Measurements from ENCODE around the gene APBB2. TPM values are rescaled to one million over a fixed set of nuclear protein-coding genes. Genes with fewer than 3 reads are reported as not detected.

Gene APBB2
- total RNA-seq, 1 experiment from 2014 or later = 80.7 TPM

- Histone ChIP-seq H3K9me3 (no peaks in the 10 kb centered on the region; the same call in 1 of the 2 replicates), H3K4me3 (ENCODE audit: low read depth, low read length) (no peak overlapping the region), H3K27me3 (replicated peaks; ENCODE audit: control insufficient read depth, insufficient read depth, low read length) (no peaks in the 10 kb centered on the region), H3K4me1 (peaks cover 81% of the 10 kb centered on the region), H3K36me3 (ENCODE audit: control insufficient read depth, insufficient read depth, low read length) (no peaks in the 10 kb centered on the region)
- no peak for DNase-seq
- no TSS peak for BruUV-seq (replicated peaks)
- Mint-ChIP-seq H3K4me3 (ENCODE audit: unreplicated experiment) (no peak overlapping the region), H3K4me1 (ENCODE audit: low read depth, unreplicated experiment) (peaks cover 40% of the 10 kb centered on the region), H3K27me3 (ENCODE audit: insufficient read depth, unreplicated experiment) (no peaks in the 10 kb centered on the region), H3K36me3 (ENCODE audit: insufficient read depth, unreplicated experiment) (peaks cover 25% of the 10 kb centered on the region), H3K27ac (ENCODE audit: unreplicated experiment) (peak overlapping the region; percentile 85), H3K9me3 (ENCODE audit: unreplicated experiment) (no peaks in the 10 kb centered on the region)
- intact Hi-C loops (cut with micrococcal nuclease; ENCODE audit: unreplicated experiment) = loop anchor here (2.0 kb wide), 1 partner anchor 36 kb away; no protein-coding TSS in a partner anchor
- no peak for TF ChIP-seq CTCF (IDR thresholded peaks at IDR 0.05; ENCODE audit: insufficient read depth in 1 of 2, low read depth in 1 of 2, low read length in 1 of 2, severe bottlenecking in 1 of 2, unreplicated experiment in 1 of 2)
- CTCF ChIA-PET = interaction anchor here (1.2 to 1.9 kb wide), 4 partner anchors 36 to 200 kb away, joined by 3 to 8 read pairs (median 4); partner anchors contain the start of gene APBB2
- POLR2A ChIA-PET = interaction anchor here (0.6 kb wide), 1 partner anchor 43 kb away, joined by 3 read pairs; no protein-coding TSS in a partner anchor
These were observed 38.0 kb downstream of the APBB2 start for GRCh38 chr4:41176340-41176739.

GRCh38 chr4:41175794-41176193 lies 38.5 kb downstream of the APBB2 start:
- Mint-ChIP-seq H3K4me1 (ENCODE audit: low read depth, unreplicated experiment) (peaks cover 40% of the 10 kb centered on the region), H3K27me3 (ENCODE audit: insufficient read depth, unreplicated experiment) (no peaks in the 10 kb centered on the region), H3K9me3 (ENCODE audit: unreplicated experiment) (no peaks in the 10 kb centered on the region), H3K4me3 (ENCODE audit: unreplicated experiment) (no peak overlapping the region), H3K27ac (ENCODE audit: unreplicated experiment) (peak overlapping the region; percentile 85), H3K36me3 (ENCODE audit: insufficient read depth, unreplicated experiment) (peaks cover 25% of the 10 kb centered on the region)
- DNase-seq = no peak
- ChIA-PET POLR2A (no interaction called here), CTCF (interaction anchor here (1.3 to 1.9 kb wide), 2 partner anchors 39 to 42 kb away, joined by 3 to 8 read pairs; partner anchors contain the start of gene APBB2)
- no peak for TF ChIP-seq CTCF (IDR thresholded peaks at IDR 0.05; ENCODE audit: insufficient read depth in 1 of 2, low read depth in 1 of 2, low read length in 1 of 2, severe bottlenecking in 1 of 2, unreplicated experiment in 1 of 2)
- Histone ChIP-seq H3K36me3 (ENCODE audit: control insufficient read depth, insufficient read depth, low read length) (no peaks in the 10 kb centered on the region), H3K27me3 (replicated peaks; ENCODE audit: control insufficient read depth, insufficient read depth, low read length) (no peaks in the 10 kb centered on the region), H3K4me3 (ENCODE audit: low read depth, low read length) (no peak overlapping the region), H3K4me1 (peaks cover 81% of the 10 kb centered on the region), H3K9me3 (no peaks in the 10 kb centered on the region; the same call in 1 of the 2 replicates)
- BruUV-seq (replicated peaks) = TSS peak; percentile 7
- intact Hi-C loops (cut with micrococcal nuclease; ENCODE audit: unreplicated experiment) = loop anchor here (2.0 kb wide), 2 partner anchors 15 to 37 kb away; no protein-coding TSS in a partner anchor

- intact Hi-C loops (cut with micrococcal nuclease; ENCODE audit: unreplicated experiment) = loop anchor here (2.0 kb wide), 1 partner anchor 14 kb away; no protein-coding TSS in a partner anchor
- H3K36me3 Mint-ChIP-seq (ENCODE audit: insufficient read depth, unreplicated experiment) = peaks cover 20% of the 10 kb centered on the region
- no peaks in the 10 kb centered on the region for H3K9me3 Mint-ChIP-seq (ENCODE audit: unreplicated experiment)
- no peak for DNase-seq
- no peaks in the 10 kb centered on the region for H3K36me3 ChIP-seq (ENCODE audit: control insufficient read depth, insufficient read depth, low read length)
- CTCF ChIA-PET = interaction anchor here (1.4 kb wide), 1 partner anchor 40 kb away, joined by 4 read pairs; the partner anchor contains the start of gene APBB2
- H3K4me3 ChIP-seq (ENCODE audit: low read depth, low read length) = no peak overlapping the region
- POLR2A ChIA-PET = no interaction called here
- peaks cover 80% of the 10 kb centered on the region for H3K4me1 ChIP-seq
- BruUV-seq (replicated peaks) = no TSS peak
- peak overlapping the region; percentile 42 for H3K27ac Mint-ChIP-seq (ENCODE audit: unreplicated experiment)
- no peaks in the 10 kb centered on the region; the same call in 1 of the 2 replicates for H3K9me3 ChIP-seq
- H3K27me3 ChIP-seq (replicated peaks; ENCODE audit: control insufficient read depth, insufficient read depth, low read length) = no peaks in the 10 kb centered on the region
- no peaks in the 10 kb centered on the region for H3K27me3 Mint-ChIP-seq (ENCODE audit: insufficient read depth, unreplicated experiment)
- peaks cover 35% of the 10 kb centered on the region for H3K4me1 Mint-ChIP-seq (ENCODE audit: low read depth, unreplicated experiment)
- H3K4me3 Mint-ChIP-seq (ENCODE audit: unreplicated experiment) = no peak overlapping the region
- no peak for TF ChIP-seq CTCF (IDR thresholded peaks at IDR 0.05; ENCODE audit: insufficient read depth in 1 of 2, low read depth in 1 of 2, low read length in 1 of 2, severe bottlenecking in 1 of 2, unreplicated experiment in 1 of 2)
These were observed 39.9 kb downstream of the APBB2 start for GRCh38 chr4:41174444-41174843.

Measured in Caco-2 (cell line).